A549 treated with AZD2906 at 1 μM for 4 hours (cell line): Measurements from ENCODE around the gene CEP112. TPM values are rescaled to one million over a fixed set of nuclear protein-coding genes. Genes with fewer than 3 reads are reported as not detected.

Source experiments
- total RNA-seq: library from RNA; stranded (reverse); fragments of 200-300 nt; extraction: Qiagen RNA extraction; gene quantifications from 5 replicates; pipeline ENCODE4 v1.2.3, GENCODE V29; 2022

Gene CEP112
- total RNA-seq: 4.5 to 5.9 TPM (median 5.4 TPM) in 5 replicates

DNA sequence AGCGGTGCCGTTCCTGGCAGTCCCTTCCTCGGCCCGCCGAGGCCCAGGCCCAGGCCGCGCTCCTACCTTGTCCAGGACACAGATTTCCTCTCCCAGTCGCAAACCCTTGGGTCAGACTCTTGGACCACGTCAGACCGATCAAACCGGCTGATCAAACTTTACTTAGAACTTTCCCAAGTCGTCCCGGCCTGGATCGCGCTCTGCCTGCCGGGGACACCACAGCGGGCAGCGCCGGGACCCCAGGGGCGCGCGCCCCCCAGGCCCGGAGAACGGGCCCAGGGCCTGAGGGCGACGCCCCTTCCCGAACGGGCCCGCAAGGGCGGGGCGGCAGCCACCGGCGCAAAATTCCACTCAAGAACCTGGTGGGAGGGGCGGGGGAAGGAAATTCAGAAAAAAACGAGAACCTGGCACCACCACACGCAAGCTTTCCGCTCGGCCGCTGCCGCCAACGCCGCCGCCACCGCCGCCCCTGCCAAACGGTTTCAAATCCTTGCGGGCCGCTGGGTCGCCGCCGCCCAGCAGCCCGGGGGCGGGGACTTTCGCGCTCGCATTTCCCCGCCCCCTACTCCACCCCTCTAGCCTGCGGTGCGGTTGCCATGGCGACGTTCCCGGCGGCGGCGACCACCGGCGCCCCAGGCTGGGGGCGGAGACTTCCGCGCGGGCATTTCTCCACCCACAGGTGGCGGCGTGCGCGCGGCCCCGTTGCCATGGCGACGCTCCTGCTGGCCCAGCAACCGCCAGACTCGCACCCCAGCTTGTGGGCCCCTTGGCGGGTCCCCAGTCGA lies at the start of gene CEP112:
Gene CEP112 (minus strand): TSS at position 541 of the 785 bp plus-strand sequence.

DNA sequence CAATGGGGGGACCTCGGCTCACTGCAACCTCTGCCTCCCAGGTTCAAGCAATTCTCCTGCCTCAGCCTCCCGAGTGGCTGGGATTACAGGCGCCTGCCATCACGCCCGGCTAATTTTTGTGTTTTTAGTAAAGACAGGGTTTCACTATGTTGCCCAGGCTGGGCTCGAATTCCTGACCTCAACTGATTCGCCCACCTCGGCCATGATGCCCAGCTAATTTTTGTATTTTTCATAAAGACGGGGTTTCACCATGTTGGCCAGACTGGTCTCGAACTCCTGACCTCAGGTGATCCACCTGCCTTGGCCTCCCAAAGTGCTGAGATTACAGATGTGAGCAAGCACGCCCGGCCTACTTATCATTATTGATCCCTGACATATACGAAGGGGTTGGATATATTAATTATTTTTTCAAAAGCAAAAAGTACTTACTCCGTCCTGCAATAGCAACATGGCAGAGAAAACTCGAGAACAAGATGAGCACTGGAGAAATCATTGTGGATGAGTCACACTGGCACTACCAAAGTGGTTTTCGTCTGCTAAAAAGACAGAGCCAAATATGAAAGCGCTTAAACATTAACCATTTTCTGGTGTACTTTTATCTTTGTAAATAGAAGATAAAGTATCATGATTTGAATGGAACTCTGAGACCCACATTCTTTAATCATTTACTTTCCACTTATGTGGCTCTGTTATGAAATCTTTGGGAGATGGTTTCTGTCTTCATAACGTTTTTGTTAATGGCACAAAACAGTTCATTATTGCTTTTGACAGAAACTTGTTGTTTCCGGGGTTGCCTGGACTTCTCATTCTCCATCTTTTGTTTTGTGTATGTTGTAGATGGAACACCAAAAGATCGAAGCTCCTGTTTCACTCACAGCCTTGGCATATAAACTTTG lies 37.2 kb upstream of the CEP112 start, which contains the start of gene APOH:
Gene APOH (minus strand): TSS at position 529 of the 896 bp plus-strand sequence. CDS start 36 bp downstream, at position 493.

Other genes starting within 250 kb of the CEP112 start
- gene APOH, start 37.3 kb upstream of the CEP112 start, total RNA-seq: 4.0 to 5.6 TPM (median 5.3 TPM) in 5 replicates
- gene PRKCA, start 110.5 kb upstream of the CEP112 start, total RNA-seq: 33.6 to 45.6 TPM (median 39.5 TPM) in 5 replicates